A549 (cell line): Measurements from ENCODE around the gene TSNAX. TPM values are rescaled to one million over a fixed set of nuclear protein-coding genes. Genes with fewer than 3 reads are reported as not detected.

ENCODE experiments used
- ATAC-seq, 2 experiments: fragments of 200-7000 bp in 1 of 2; fragments of >200 bp in 1 of 2; cut with Nextera tagmentation in 1 of 2; cut with Tn5 transposase in 1 of 2; 3 replicates each; pipeline versions ENCODE4 v1.8.0 to v1.9.1; 2018 to 2020; ENCODE audit warnings: mild to moderate bottlenecking in 1 of 2, moderate library complexity in 1 of 2
- CTCF ChIA-PET: fragments of 300-600 bp; sonication (Branson Sonifier 250); formaldehyde crosslinking; extraction: SDS; loops from one replicate; lab custom pipeline; 2021; ENCODE audit warnings: antibody characterized with exemption, inconsistent platforms; lab: Yijun Ruan, JAX
- POLR2A ChIA-PET: fragments of 350-600 bp; formaldehyde crosslinking; extraction: SDS; loops from one replicate; lab custom pipeline; 2021; ENCODE audit warnings: antibody characterized with exemption, inconsistent platforms; lab: Yijun Ruan, JAX
- DNase-seq, 2 experiments: peaks; one replicate each; pipeline versions ENCODE4 v3.0.0 to v3.0.0-alpha.2; 2011 to 2016; ENCODE audit warnings: low read depth in 1 of 2, low spot score in 1 of 2
- FAIRE-seq: peaks from 2 replicates; lab custom pipeline; 2011; peaks lifted over from hg19 to GRCh38; lab: Jason Lieb, UNC
- H3K27ac ChIP-seq, 2 experiments: fragments of >200 bp; sonication (Bioruptor Twin); formaldehyde crosslinking; 3 replicates each; pipeline ENCODE4 v1.5.1; 2016 to 2017
- H3K4me1 ChIP-seq: fragments of >200 bp; sonication (Bioruptor Twin); formaldehyde crosslinking; 3 replicates; pipeline ENCODE4 v1.6.1; 2016
- H3K4me2 ChIP-seq: fragments of >200 bp; sonication (Bioruptor Twin); formaldehyde crosslinking; 3 replicates; pipeline ENCODE4 v1.6.1; 2016
- H3K4me3 ChIP-seq: fragments of >200 bp; sonication (Bioruptor Twin); formaldehyde crosslinking; 3 replicates; pipeline ENCODE4 v1.5.1; 2016
- H3K9me3 ChIP-seq: fragments of >200 bp; sonication (Bioruptor Twin); formaldehyde crosslinking; 3 replicates; pipeline ENCODE4 v1.6.1; 2016
- CHD2 ChIP-seq: fragments of 150-350 bp; IDR thresholded peaks from 2 replicates; pipeline ENCODE4 v1.6.1; 2014; ENCODE audit warnings: low read length; ENCODE audit not compliant: partially characterized antibody
- CHD4 ChIP-seq: fragments of 200-600 bp; sonication (generic); IDR thresholded peaks from 2 replicates; pipeline ENCODE4 v1.6.1; 2016; ENCODE audit warnings: antibody characterized with exemption, mild to moderate bottlenecking, borderline replicate concordance
- CTCF ChIP-seq: fragments of >200 bp; sonication (Bioruptor Twin); formaldehyde crosslinking; IDR thresholded peaks from 3 replicates; pipeline ENCODE4 v1.5.1; 2016
- E2F6 ChIP-seq: IDR thresholded peaks from 2 replicates; pipeline ENCODE4 v1.6.1; 2012; ENCODE audit warnings: low read depth, borderline replicate concordance
- EHF ChIP-seq: fragments of 250-450 bp; sonication (Bioruptor Pico); IDR thresholded peaks from 2 replicates; pipeline ENCODE4 v1.5.0; 2020; ENCODE audit warnings: mild to moderate bottlenecking
- EHMT2 ChIP-seq: fragments of 200-600 bp; sonication (generic); IDR thresholded peaks from 2 replicates; pipeline ENCODE4 v1.6.1; 2016; ENCODE audit warnings: antibody characterized with exemption, low read depth, mild to moderate bottlenecking, moderate library complexity
- FOSB ChIP-seq: fragments of 250-450 bp; sonication (Bioruptor Pico); IDR thresholded peaks from 2 replicates; pipeline ENCODE4 v1.5.0; 2020; ENCODE audit warnings: mild to moderate bottlenecking, moderate library complexity
- FOXS1 ChIP-seq: fragments of 250-450 bp; sonication (Bioruptor Pico); IDR thresholded peaks from 2 replicates; pipeline ENCODE4 v1.5.0; 2020; ENCODE audit warnings: mild to moderate bottlenecking, moderate library complexity
- HMGXB4 ChIP-seq: fragments of 250-450 bp; sonication (Bioruptor Pico); IDR thresholded peaks from 2 replicates; pipeline ENCODE4 v1.5.0; 2021; ENCODE audit warnings: mild to moderate bottlenecking, moderate library complexity, borderline replicate concordance
- HOXA7 ChIP-seq: fragments of 250-450 bp; sonication (Bioruptor Pico); IDR thresholded peaks from 2 replicates; pipeline ENCODE4 v1.5.0; 2020; ENCODE audit warnings: mild to moderate bottlenecking, moderate library complexity
- HOXB13 ChIP-seq: fragments of 250-450 bp; sonication (Bioruptor Pico); IDR thresholded peaks from 2 replicates; pipeline ENCODE4 v1.5.0; 2020; ENCODE audit warnings: low read depth, mild to moderate bottlenecking, moderate library complexity
- JUN ChIP-seq, 2 experiments: fragments of >200 bp; sonication (Bioruptor Twin); formaldehyde crosslinking; IDR thresholded peaks; 2 replicates in 1 of 2; 3 replicates in 1 of 2; pipeline ENCODE4 v1.6.1; 2016 to 2017
- KDM5A ChIP-seq: fragments of 200-600 bp; sonication (generic); IDR thresholded peaks from 2 replicates; pipeline ENCODE4 v1.6.1; 2016; ENCODE audit warnings: antibody characterized with exemption, mild to moderate bottlenecking
- MAFK ChIP-seq: fragments of 450-650 bp; IDR thresholded peaks from 2 replicates; pipeline ENCODE4 v1.6.1; 2014; ENCODE audit not compliant: partially characterized antibody
- MYC ChIP-seq: IDR thresholded peaks from 2 replicates; pipeline ENCODE4 v1.6.1; 2012; ENCODE audit warnings: mild to moderate bottlenecking, inconsistent platforms, low read length, improper control_type of control experiment, borderline replicate concordance
- NFE2L2 ChIP-seq: fragments of 150-350 bp; conservative IDR thresholded peaks from 2 replicates; pipeline ENCODE4 v1.6.1; 2014; ENCODE audit warnings: low read length
- NPAS2 ChIP-seq: fragments of 250-450 bp; sonication (Bioruptor Pico); IDR thresholded peaks from 2 replicates; pipeline ENCODE4 v1.8.0; 2022; ENCODE audit warnings: mild to moderate bottlenecking, moderate library complexity, borderline replicate concordance
- POLR2A ChIP-seq: IDR thresholded peaks from 2 replicates; pipeline ENCODE4 v1.6.1; 2012; ENCODE audit warnings: mild to moderate bottlenecking, low read length
- POLR2AphosphoS2 ChIP-seq: conservative IDR thresholded peaks from 2 replicates; pipeline ENCODE4 v1.6.1; 2012; ENCODE audit warnings: low read length, improper control_type of control experiment, inconsistent platforms
- RAD21 ChIP-seq, 2 experiments: fragments of >200 bp in 1 of 2; sonication (Bioruptor Twin) in 1 of 2; formaldehyde crosslinking in 1 of 2; IDR thresholded peaks in 1 of 2; conservative IDR thresholded peaks in 1 of 2; 2 replicates in 1 of 2; 3 replicates in 1 of 2; pipeline ENCODE4 v1.6.1; 2012 to 2018; ENCODE audit warnings: inconsistent platforms in 1 of 2
- RCOR1 ChIP-seq: fragments of 150-350 bp; IDR thresholded peaks from 2 replicates; pipeline ENCODE4 v1.6.1; 2014; ENCODE audit warnings: antibody characterized with exemption, low read length, low read depth
- REST ChIP-seq: fragments of 200-600 bp; sonication (generic); IDR thresholded peaks from 2 replicates; pipeline ENCODE4 v1.6.1; 2016; ENCODE audit warnings: antibody characterized with exemption, mild to moderate bottlenecking, moderate library complexity
- RFX5 ChIP-seq: fragments of 450-650 bp; IDR thresholded peaks from 2 replicates; pipeline ENCODE4 v1.7.1; 2014; ENCODE audit warnings: antibody characterized with exemption, mild to moderate bottlenecking, moderate library complexity
- RNF2 ChIP-seq: fragments of 200-600 bp; sonication (generic); IDR thresholded peaks from 2 replicates; pipeline ENCODE4 v1.6.1; 2016; ENCODE audit warnings: low read depth, mild to moderate bottlenecking, antibody characterized with exemption, moderate library complexity, borderline replicate concordance
- SREBF2 ChIP-seq: fragments of 450-650 bp; IDR thresholded peaks from 2 replicates; pipeline ENCODE4 v1.6.1; 2014; ENCODE audit warnings: mild to moderate bottlenecking, moderate library complexity
- ZC3H11A ChIP-seq: fragments of 450-650 bp; IDR thresholded peaks from 2 replicates; pipeline ENCODE4 v1.6.1; 2014; ENCODE audit warnings: antibody characterized with exemption, mild to moderate bottlenecking
- ZFP36 ChIP-seq: fragments of 450-650 bp; IDR thresholded peaks from 2 replicates; pipeline ENCODE4 v1.6.1; 2014; ENCODE audit warnings: borderline replicate concordance; ENCODE audit not compliant: partially characterized antibody
- ZNF302 ChIP-seq: fragments of 250-450 bp; sonication (Bioruptor Pico); IDR thresholded peaks from 2 replicates; pipeline ENCODE4 v1.9.0; 2021; ENCODE audit warnings: inconsistent platforms, mild to moderate bottlenecking, moderate library complexity
- WGBS: methylation state at CpG from one replicate; pipeline ENCODE4 v1.1.6; 2017; ENCODE audit errors: missing lambda C conversion rate; 5-methylcytosine and 5-hydroxymethylcytosine counted together
- polyA plus RNA-seq, 4 experiments: library from polyadenylated mRNA; depleted of rRNA in 3 of 4; stranded (reverse); fragments of >200 nt; fragmentation: RNase III in 1 of 4; extraction: RNeasy Plus Mini Kit Qiagen cat#74134 plus additional on column Dnase treatment in 1 of 4; gene quantifications; 2 replicates in 3 of 4; 3 replicates in 1 of 4; pipeline ENCODE4 v1.2.3, GENCODE V29; 2011 to 2017

The TSNAX gene
- polyA plus RNA-seq, 2 of the 4 experiments (the other 2 are of a cell fraction): 48.5 to 58.3 TPM

- ATAC-seq (no peak), FAIRE-seq (no peak), DNase-seq (no peak)
- 68% methylated on average over 5 of the region's 5 CpGs for WGBS
- Histone ChIP-seq H3K4me3 (no peak overlapping the region), H3K4me1 (peaks cover 20% of the 10 kb centered on the region), H3K9me3 (no peaks in the 10 kb centered on the region), H3K27ac (no peak overlapping the region), H3K4me2 (no peak overlapping the region)
- ChIA-PET CTCF (interaction anchor here (0.7 to 2.1 kb wide), 20 partner anchors 9 to 951 kb away, joined by 3 to 11 read pairs (median 5); partner anchors contain the start of gene TSNAX), POLR2A (interaction anchor here (1.2 kb wide), 1 partner anchor 166 kb away, joined by 5 read pairs; no protein-coding TSS in a partner anchor)
- no peak for TF ChIP-seq KDM5A
- no peak for TF ChIP-seq POLR2AphosphoS2
- no peak for TF ChIP-seq FOXS1 (CRISPR knock-in tag)
- no peak for TF ChIP-seq CHD2
- TF ChIP-seq EHMT2: no peak
- TF ChIP-seq RNF2: no peak
- TF ChIP-seq RAD21 (conservative IDR thresholded peaks at IDR 0.05 in 1 of 2, IDR thresholded peaks at IDR 0.05 in 1 of 2): no peak
- TF ChIP-seq JUN (IDR thresholded peaks at IDR 0.05): no peak
- TF ChIP-seq EHF: no peak
- TF ChIP-seq ZNF302 (CRISPR knock-in tag): no peak
These were observed 56.5 kb downstream of the TSNAX start for GRCh38 chr1:231584921-231585320.

GRCh38 chr1:231590453-231591198, 62.2 kb downstream of the TSNAX start:
- ChIA-PET CTCF (interaction anchor here (0.6 to 5.4 kb wide), 26 partner anchors 9 to 308 kb away, joined by 3 to 54 read pairs (median 4); partner anchors contain the start of genes EXOC8 and SPRTN), POLR2A (interaction anchor here (1.6 kb wide), 1 partner anchor 253 kb away, joined by 4 read pairs; the partner anchor contains the start of genes EXOC8 and SPRTN)
- Histone ChIP-seq H3K4me2 (peak overlapping the region; percentile 22), H3K27ac (peak overlapping the region in 1 of 2 experiments; percentile 36; a peak in 2 of 6 replicates), H3K9me3 (no peaks in the 10 kb centered on the region), H3K4me1 (no peaks in the 10 kb centered on the region), H3K4me3 (no peak overlapping the region)
- DNase-seq: peak; percentile 35 to 83
- 20% methylated on average over 12 of the region's 12 CpGs for WGBS
- peak; percentile 99 for ATAC-seq
- no peak for FAIRE-seq
- TF ChIP-seq MYC (no peak), SREBF2 (no peak), RCOR1 (no peak), FOXS1 (CRISPR knock-in tag) (no peak), MAFK (peak; percentile 40), NPAS2 (no peak), RNF2 (no peak), NFE2L2 (no peak), CHD4 (no peak), EHMT2 (no peak), ZFP36 (no peak), CTCF (peak; percentile 93), REST (no peak), ZC3H11A (no peak), RFX5 (no peak), E2F6 (no peak), FOSB (CRISPR knock-in tag) (no peak), POLR2A (no peak), KDM5A (no peak), HOXA7 (CRISPR knock-in tag) (no peak), HOXB13 (CRISPR knock-in tag) (no peak), POLR2AphosphoS2 (no peak), HMGXB4 (CRISPR knock-in tag) (no peak), JUN (IDR thresholded peaks at IDR 0.05) (no peak)
